Astrocyte (in vitro differentiated cells and primary cell): ENCODE data around the gene PLA2G4F. TPM values are rescaled to one million over a fixed set of nuclear protein-coding genes. Genes with fewer than 3 reads are reported as not detected.

ENCODE experiments used
- DNase-seq: peaks from one replicate; pipeline ENCODE4 v3.0.0-alpha.2; 2010; ENCODE audit warnings: low read depth
- FAIRE-seq: peaks from 2 replicates; lab custom pipeline; 2011; peaks lifted over from hg19 to GRCh38; lab: Jason Lieb, UNC
- H2AFZ ChIP-seq: 2 replicates; pipeline ENCODE4 v1.6.0; 2012; ENCODE audit warnings: low read depth, low read length, inconsistent platforms
- H3K27ac ChIP-seq: 2 replicates; pipeline ENCODE4 v1.5.1; 2011; ENCODE audit warnings: low read depth, low read length, inconsistent platforms
- H3K27me3 ChIP-seq: 2 replicates; pipeline ENCODE4 v1.6.0; 2011; ENCODE audit warnings: low read length, inconsistent platforms; ENCODE audit not compliant: insufficient read depth
- H3K36me3 ChIP-seq: 2 replicates; pipeline ENCODE4 v1.5.1; 2011; ENCODE audit warnings: low read length, inconsistent platforms; ENCODE audit not compliant: insufficient read depth
- H3K4me1 ChIP-seq: 2 replicates; pipeline ENCODE4 v1.5.1; 2011; ENCODE audit warnings: low read length, inconsistent platforms; ENCODE audit not compliant: insufficient read depth
- H3K4me2 ChIP-seq: 2 replicates; pipeline ENCODE4 v1.6.0; 2012; ENCODE audit warnings: low read length, inconsistent platforms
- H3K4me3 ChIP-seq: 2 replicates; pipeline ENCODE4 v1.5.1; 2011; ENCODE audit warnings: low read depth, mild to moderate bottlenecking, low read length, inconsistent platforms; ENCODE audit not compliant: insufficient read depth
- H3K79me2 ChIP-seq: 2 replicates; pipeline ENCODE4 v1.6.0; 2012; ENCODE audit warnings: mild to moderate bottlenecking, low read length, inconsistent platforms; ENCODE audit not compliant: insufficient read depth
- H3K9ac ChIP-seq: 2 replicates; pipeline ENCODE4 v1.6.0; 2012; ENCODE audit warnings: mild to moderate bottlenecking, low read length, inconsistent platforms
- H3K9me3 ChIP-seq: 2 replicates; pipeline ENCODE4 v1.5.1; 2012; ENCODE audit warnings: low read depth, mild to moderate bottlenecking, low read length, inconsistent platforms; ENCODE audit not compliant: insufficient read depth
- H4K20me1 ChIP-seq: 2 replicates; pipeline ENCODE4 v1.6.0; 2012; ENCODE audit warnings: low read length, inconsistent platforms; ENCODE audit not compliant: insufficient read depth
- H3K27ac Mint-ChIP-seq: one replicate; pipeline ENCODE4 v1.8.0; 2021; ENCODE audit warnings: mild to moderate bottlenecking, mixed read lengths; ENCODE audit not compliant: unreplicated experiment
- H3K27me3 Mint-ChIP-seq: one replicate; pipeline ENCODE4 v1.8.0; 2021; ENCODE audit warnings: low read depth, mixed read lengths; ENCODE audit not compliant: unreplicated experiment
- H3K36me3 Mint-ChIP-seq: one replicate; pipeline ENCODE4 v1.8.0; 2021; ENCODE audit warnings: low read depth, mixed read lengths; ENCODE audit not compliant: unreplicated experiment
- H3K4me1 Mint-ChIP-seq: one replicate; pipeline ENCODE4 v1.8.0; 2021; ENCODE audit warnings: low read depth, mixed read lengths; ENCODE audit not compliant: unreplicated experiment
- H3K4me3 Mint-ChIP-seq: one replicate; pipeline ENCODE4 v1.8.0; 2021; ENCODE audit warnings: mild to moderate bottlenecking, moderate library complexity, mixed read lengths; ENCODE audit not compliant: unreplicated experiment
- H3K9me3 Mint-ChIP-seq: one replicate; pipeline ENCODE4 v1.8.0; 2021; ENCODE audit warnings: mild to moderate bottlenecking, mixed read lengths; ENCODE audit not compliant: unreplicated experiment
- EZH2 ChIP-seq: IDR thresholded peaks from 2 replicates; pipeline ENCODE4 v1.6.1; 2012; ENCODE audit warnings: mild to moderate bottlenecking, low read length, inconsistent platforms; ENCODE audit not compliant: insufficient read depth
- total RNA-seq: library from RNA; stranded (reverse); gene quantifications from 2 replicates; pipeline ENCODE4 v1.2.1, GENCODE V29; 2021
- TF ChIP-seq, protein P1 (sequence below): IDR thresholded peaks from 2 replicates; pipeline ENCODE4 v1.5.1; 2011; ENCODE audit warnings: low read depth, mild to moderate bottlenecking, inconsistent platforms, low read length, moderate library complexity; ENCODE audit not compliant: insufficient read depth

PLA2G4F gene
- total RNA-seq, 1 donor from 2014 or later: 0.30 TPM

DNA sequence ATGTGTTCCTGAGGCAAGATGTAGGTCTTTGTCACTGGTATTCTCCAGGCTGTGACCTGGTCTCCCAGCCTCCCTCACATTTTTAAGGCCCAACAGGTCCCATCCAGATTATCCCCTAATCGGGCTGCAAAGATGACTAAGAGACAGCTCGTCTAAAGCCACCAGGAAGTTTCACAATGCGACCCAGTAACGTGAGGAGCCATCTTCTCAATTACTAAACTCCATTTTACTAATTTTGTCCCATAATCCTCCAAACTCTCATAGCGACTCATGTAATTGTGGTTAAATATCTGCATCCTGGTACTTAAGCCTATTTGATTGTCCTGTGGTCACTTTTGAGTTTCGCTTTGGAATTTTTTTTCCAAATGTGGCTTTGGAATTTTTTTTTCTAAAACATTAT lies 8.7 kb upstream of the PLA2G4F start:
- TF ChIP-seq EZH2: no peak
- TF ChIP-seq, protein P1, sequence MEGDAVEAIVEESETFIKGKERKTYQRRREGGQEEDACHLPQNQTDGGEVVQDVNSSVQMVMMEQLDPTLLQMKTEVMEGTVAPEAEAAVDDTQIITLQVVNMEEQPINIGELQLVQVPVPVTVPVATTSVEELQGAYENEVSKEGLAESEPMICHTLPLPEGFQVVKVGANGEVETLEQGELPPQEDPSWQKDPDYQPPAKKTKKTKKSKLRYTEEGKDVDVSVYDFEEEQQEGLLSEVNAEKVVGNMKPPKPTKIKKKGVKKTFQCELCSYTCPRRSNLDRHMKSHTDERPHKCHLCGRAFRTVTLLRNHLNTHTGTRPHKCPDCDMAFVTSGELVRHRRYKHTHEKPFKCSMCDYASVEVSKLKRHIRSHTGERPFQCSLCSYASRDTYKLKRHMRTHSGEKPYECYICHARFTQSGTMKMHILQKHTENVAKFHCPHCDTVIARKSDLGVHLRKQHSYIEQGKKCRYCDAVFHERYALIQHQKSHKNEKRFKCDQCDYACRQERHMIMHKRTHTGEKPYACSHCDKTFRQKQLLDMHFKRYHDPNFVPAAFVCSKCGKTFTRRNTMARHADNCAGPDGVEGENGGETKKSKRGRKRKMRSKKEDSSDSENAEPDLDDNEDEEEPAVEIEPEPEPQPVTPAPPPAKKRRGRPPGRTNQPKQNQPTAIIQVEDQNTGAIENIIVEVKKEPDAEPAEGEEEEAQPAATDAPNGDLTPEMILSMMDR: no peak
- no peaks in the 10 kb centered on the region for H3K79me2 ChIP-seq
- no peaks in the 10 kb centered on the region for H3K27me3 ChIP-seq
- no peak overlapping the region for H3K9ac ChIP-seq
- H3K4me1 Mint-ChIP-seq: no peaks in the 10 kb centered on the region
- no peaks in the 10 kb centered on the region for H3K9me3 Mint-ChIP-seq
- no peak overlapping the region for H2AFZ ChIP-seq
- no peaks in the 10 kb centered on the region for H3K27me3 Mint-ChIP-seq
- no peak overlapping the region for H3K4me2 ChIP-seq
- no peak for FAIRE-seq
- H4K20me1 ChIP-seq: no peaks in the 10 kb centered on the region
- H3K4me3 Mint-ChIP-seq: no peak overlapping the region
- no peak overlapping the region for H3K27ac ChIP-seq
- no peaks in the 10 kb centered on the region for H3K4me1 ChIP-seq
- DNase-seq: no peak
- H3K9me3 ChIP-seq: no peaks in the 10 kb centered on the region
- H3K36me3 ChIP-seq: peaks cover 82% of the 10 kb centered on the region
- H3K27ac Mint-ChIP-seq: no peak overlapping the region
- no peak overlapping the region for H3K4me3 ChIP-seq
- H3K36me3 Mint-ChIP-seq: peaks cover 44% of the 10 kb centered on the region

- Histone ChIP-seq H3K27ac (no peak overlapping the region), H3K9ac (no peak overlapping the region), H3K9me3 (no peaks in the 10 kb centered on the region), H2AFZ (no peak overlapping the region), H3K79me2 (no peaks in the 10 kb centered on the region), H3K36me3 (peaks cover 76% of the 10 kb centered on the region), H3K4me1 (peaks cover 6% of the 10 kb centered on the region), H4K20me1 (no peaks in the 10 kb centered on the region), H3K4me2 (no peak overlapping the region), H3K27me3 (no peaks in the 10 kb centered on the region), H3K4me3 (no peak overlapping the region)
- no peak for DNase-seq
- H3K9me3 Mint-ChIP-seq: no peaks in the 10 kb centered on the region
- no peaks in the 10 kb centered on the region for H3K4me1 Mint-ChIP-seq
- H3K27ac Mint-ChIP-seq: no peak overlapping the region
- peaks cover 48% of the 10 kb centered on the region for H3K36me3 Mint-ChIP-seq
- FAIRE-seq: no peak
- no peak overlapping the region for H3K4me3 Mint-ChIP-seq
- no peaks in the 10 kb centered on the region for H3K27me3 Mint-ChIP-seq
- TF ChIP-seq, protein P1: no peak
- no peak for TF ChIP-seq EZH2
Observed at GRCh38 chr15:42163947-42164550, 7.6 kb upstream of the PLA2G4F start.

GRCh38 chr15:42163291-42163690 lies 6.9 kb upstream of the PLA2G4F start:
- H3K9ac ChIP-seq: no peak overlapping the region
- no peaks in the 10 kb centered on the region for H4K20me1 ChIP-seq
- H3K4me1 ChIP-seq: peaks cover 13% of the 10 kb centered on the region
- peaks cover 76% of the 10 kb centered on the region for H3K36me3 ChIP-seq
- H3K4me3 ChIP-seq: no peak overlapping the region
- TF ChIP-seq, protein P1: no peak
- TF ChIP-seq EZH2: no peak
- H3K36me3 Mint-ChIP-seq: peaks cover 53% of the 10 kb centered on the region
- DNase-seq (no peak), FAIRE-seq (no peak)
- H3K4me1 Mint-ChIP-seq: peaks cover 4% of the 10 kb centered on the region
- H3K27me3 ChIP-seq: no peaks in the 10 kb centered on the region
- no peaks in the 10 kb centered on the region for H3K27me3 Mint-ChIP-seq
- no peaks in the 10 kb centered on the region for H3K79me2 ChIP-seq
- H3K4me3 Mint-ChIP-seq: no peak overlapping the region
- no peaks in the 10 kb centered on the region for H3K9me3 Mint-ChIP-seq
- no peak overlapping the region for H3K27ac Mint-ChIP-seq
- no peak overlapping the region for H2AFZ ChIP-seq
- H3K27ac ChIP-seq: no peak overlapping the region
- no peaks in the 10 kb centered on the region for H3K9me3 ChIP-seq
- no peak overlapping the region for H3K4me2 ChIP-seq
